NB4 (cell line): ENCODE measurements around the gene UBXN6.

ENCODE experiments used
- DNase-seq: peaks from one replicate; pipeline ENCODE4 v3.0.0; 2010; ENCODE audit warnings: low read depth
- H3K4me3 ChIP-seq: one replicate; pipeline ENCODE4 v1.5.1; 2011; ENCODE audit warnings: mild to moderate bottlenecking, low read depth, low read length, moderate library complexity
- MAX ChIP-seq: IDR thresholded peaks from 2 replicates; pipeline ENCODE4 v1.6.1; 2011; ENCODE audit warnings: low read depth, low read length
- MYC ChIP-seq: IDR thresholded peaks from 2 replicates; pipeline ENCODE4 v1.6.1; 2011; ENCODE audit warnings: low read depth, low read length
- POLR2A ChIP-seq: IDR thresholded peaks from 2 replicates; pipeline ENCODE4 v1.6.1; 2011; ENCODE audit warnings: mild to moderate bottlenecking; ENCODE audit not compliant: insufficient read length; ENCODE audit errors: extremely low read depth
- TF ChIP-seq, protein P1 (sequence below): IDR thresholded peaks from one replicate; pipeline ENCODE4 v1.5.1; 2012; ENCODE audit warnings: low read depth, low read length

UBXN6 gene

DNA sequence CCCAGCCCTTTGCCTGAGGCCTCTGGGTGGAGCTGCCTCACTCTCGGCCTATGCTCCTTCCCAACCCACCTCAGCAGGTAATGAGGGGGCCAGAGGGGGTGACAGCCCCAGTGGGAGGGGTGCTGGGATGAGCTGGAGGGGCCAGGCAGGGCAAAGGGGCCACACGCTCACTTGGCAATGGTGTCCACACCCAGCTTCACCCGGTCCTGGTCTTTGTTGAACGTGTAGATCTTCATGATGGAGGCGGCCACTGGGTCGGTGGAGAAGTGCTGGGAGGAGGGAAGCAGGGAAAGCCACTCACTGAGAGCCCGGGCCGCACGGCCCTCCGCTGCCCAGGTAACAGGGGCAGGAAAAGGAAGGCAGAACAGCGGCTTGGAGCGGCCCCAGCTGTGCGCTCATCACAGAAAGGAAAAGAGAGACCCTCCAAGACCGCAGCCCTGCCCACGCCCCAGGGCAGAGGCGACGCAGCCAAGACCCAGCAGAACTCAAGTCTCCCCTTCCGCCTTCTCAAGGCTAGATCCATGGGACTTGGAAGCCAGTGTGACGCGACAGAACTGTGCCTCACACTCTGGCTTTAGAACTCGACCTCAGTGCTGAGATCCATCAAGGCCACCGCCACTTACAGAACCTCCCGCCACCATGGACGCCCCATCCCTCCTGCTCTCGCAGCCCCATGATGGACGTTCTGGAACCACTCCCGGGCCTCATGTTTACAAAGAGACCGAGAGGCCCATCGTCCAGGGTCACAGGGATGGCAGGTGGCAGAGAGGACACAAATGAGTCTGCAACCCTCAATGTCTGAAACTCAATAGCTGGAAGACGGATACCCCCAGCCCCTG, 9.2 kb downstream of the UBXN6 start:
- no peak overlapping the region for H3K4me3 ChIP-seq
- TF ChIP-seq, protein P1, sequence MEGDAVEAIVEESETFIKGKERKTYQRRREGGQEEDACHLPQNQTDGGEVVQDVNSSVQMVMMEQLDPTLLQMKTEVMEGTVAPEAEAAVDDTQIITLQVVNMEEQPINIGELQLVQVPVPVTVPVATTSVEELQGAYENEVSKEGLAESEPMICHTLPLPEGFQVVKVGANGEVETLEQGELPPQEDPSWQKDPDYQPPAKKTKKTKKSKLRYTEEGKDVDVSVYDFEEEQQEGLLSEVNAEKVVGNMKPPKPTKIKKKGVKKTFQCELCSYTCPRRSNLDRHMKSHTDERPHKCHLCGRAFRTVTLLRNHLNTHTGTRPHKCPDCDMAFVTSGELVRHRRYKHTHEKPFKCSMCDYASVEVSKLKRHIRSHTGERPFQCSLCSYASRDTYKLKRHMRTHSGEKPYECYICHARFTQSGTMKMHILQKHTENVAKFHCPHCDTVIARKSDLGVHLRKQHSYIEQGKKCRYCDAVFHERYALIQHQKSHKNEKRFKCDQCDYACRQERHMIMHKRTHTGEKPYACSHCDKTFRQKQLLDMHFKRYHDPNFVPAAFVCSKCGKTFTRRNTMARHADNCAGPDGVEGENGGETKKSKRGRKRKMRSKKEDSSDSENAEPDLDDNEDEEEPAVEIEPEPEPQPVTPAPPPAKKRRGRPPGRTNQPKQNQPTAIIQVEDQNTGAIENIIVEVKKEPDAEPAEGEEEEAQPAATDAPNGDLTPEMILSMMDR, result no peak
- TF ChIP-seq POLR2A (no peak), MAX (no peak), MYC (no peak)
- DNase-seq, result no peak

- TF ChIP-seq, protein P1, result no peak
- no peak for TF ChIP-seq MYC
- TF ChIP-seq POLR2A, result no peak
- no peak for TF ChIP-seq MAX
- DNase-seq, result no peak
- H3K4me3 ChIP-seq, result no peak overlapping the region
Measured at GRCh38 chr19:4447327-4448146, 10.1 kb downstream of the UBXN6 start.

GRCh38 chr19:4446704-4447200, 10.8 kb downstream of the UBXN6 start:
- DNase-seq, result no peak
- no peak overlapping the region for H3K4me3 ChIP-seq
- TF ChIP-seq MAX (no peak), POLR2A (no peak), MYC (no peak)
- TF ChIP-seq, protein P1, result no peak

GRCh38 chr19:4445963-4446703, 11.5 kb downstream of the UBXN6 start:
- no peak overlapping the region for H3K4me3 ChIP-seq
- no peak for DNase-seq
- TF ChIP-seq POLR2A (no peak), MYC (no peak), MAX (no peak)
- TF ChIP-seq, protein P1, result no peak
